OCI-LY7 (cell line): Measurements from ENCODE around the gene IBTK. TPM values are rescaled to one million over a fixed set of nuclear protein-coding genes. Genes with fewer than 3 reads are reported as not detected.

ENCODE experiments used
- BruUV-seq: library from RNA; stranded (reverse); fragments of 400-500 nt; replicated peaks from 2 replicates; lab custom pipeline; 2021; lab: Mats Ljungman, UMichigan
- CTCF ChIA-PET: fragments of 300-600 bp; sonication (Branson Sonifier 250); formaldehyde crosslinking; loops from one replicate; lab custom pipeline; 2022; ENCODE audit warnings: antibody characterized with exemption; ENCODE audit not compliant: unreplicated experiment; lab: Charles Lee
- POLR2A ChIA-PET: fragments of 300-600 bp; sonication (Branson Sonifier 250); formaldehyde crosslinking; loops from one replicate; lab custom pipeline; 2022; ENCODE audit warnings: antibody characterized with exemption; lab: Charles Lee
- DNase-seq: peaks from one replicate; pipeline ENCODE4 v3.0.0-alpha.2; 2015; ENCODE audit warnings: low spot score
- H2AFZ ChIP-seq: fragments of 200-600 bp; sonication (generic), shearing (Covaris generic); 2 replicates; pipeline ENCODE4 v1.6.1; 2014; ENCODE audit warnings: mild to moderate bottlenecking, antibody characterized with exemption, low read length, moderate library complexity
- H3K27ac ChIP-seq: fragments of 200-600 bp; sonication (generic); 2 replicates; pipeline ENCODE4 v1.5.1; 2014; ENCODE audit warnings: mixed run types, low read depth, mild to moderate bottlenecking, moderate library complexity, low read length, inconsistent platforms; ENCODE audit not compliant: poor library complexity, severe bottlenecking
- H3K36me3 ChIP-seq: fragments of 200-600 bp; sonication (generic); 2 replicates; pipeline ENCODE4 v1.6.1; 2014; ENCODE audit warnings: mild to moderate bottlenecking, antibody characterized with exemption, low read length, moderate library complexity, mixed read lengths; ENCODE audit not compliant: insufficient read depth
- H3K4me1 ChIP-seq: fragments of 200-600 bp; sonication (generic); 2 replicates; pipeline ENCODE4 v1.5.1; 2014; ENCODE audit warnings: mild to moderate bottlenecking, low read length; ENCODE audit not compliant: insufficient read depth, poor library complexity, severe bottlenecking
- H3K4me2 ChIP-seq: fragments of 200-600 bp; sonication (generic); 2 replicates; pipeline ENCODE4 v1.6.1; 2014; ENCODE audit warnings: mild to moderate bottlenecking, low read length
- H3K4me3 ChIP-seq: fragments of 200-600 bp; sonication (generic); 2 replicates; pipeline ENCODE4 v1.5.1; 2014; ENCODE audit warnings: mild to moderate bottlenecking, low read depth, low read length; ENCODE audit not compliant: poor library complexity, severe bottlenecking
- H3K79me2 ChIP-seq: fragments of 200-600 bp; sonication (generic); 2 replicates; pipeline ENCODE4 v1.6.1; 2016; ENCODE audit warnings: low read depth, mild to moderate bottlenecking, low read length, moderate library complexity, mixed read lengths; ENCODE audit not compliant: insufficient read depth
- H3K9me2 ChIP-seq: fragments of 200-600 bp; sonication (generic); 2 replicates; pipeline ENCODE4 v1.6.1; 2016; ENCODE audit warnings: mild to moderate bottlenecking, low read length, mixed read lengths; ENCODE audit not compliant: insufficient read depth
- H3K9me3 ChIP-seq: fragments of 200-600 bp; sonication (generic); 2 replicates; pipeline ENCODE4 v1.6.1; 2014; ENCODE audit warnings: mild to moderate bottlenecking, mixed run types, low read length, mixed read lengths
- H4K20me1 ChIP-seq: fragments of 200-600 bp; sonication (generic); 2 replicates; pipeline ENCODE4 v1.6.1; 2014; ENCODE audit warnings: mild to moderate bottlenecking, antibody characterized with exemption, low read length, moderate library complexity, mixed read lengths; ENCODE audit not compliant: insufficient read depth
- EZH2phosphoT487 ChIP-seq: fragments of 200-600 bp; sonication (generic); IDR thresholded peaks from 2 replicates; pipeline ENCODE4 v1.6.1; 2018; ENCODE audit warnings: low read depth, borderline replicate concordance, mild to moderate bottlenecking, mixed run types, antibody characterized with exemption, low read length, moderate library complexity, mixed read lengths
- intact Hi-C: fragments of 100-400 bp; cut with micrococcal nuclease; formaldehyde crosslinking; loops from one replicate; pipeline ENCODE4 v1.10.0; 2022; ENCODE audit not compliant: unreplicated experiment
- total RNA-seq, 2 experiments: library from RNA; depleted of rRNA in 1 of 2; stranded (reverse); fragments of >200 nt in 1 of 2; shearing (Covaris generic) in 1 of 2; gene quantifications; 2 replicates each; pipeline ENCODE4 v1.2.3, GENCODE V29; 2014 to 2022
- TF ChIP-seq, protein P1 (sequence below): fragments of 200-600 bp; sonication (generic); conservative IDR thresholded peaks from 2 replicates; pipeline ENCODE4 v1.5.1; 2014; ENCODE audit warnings: mild to moderate bottlenecking, antibody characterized with exemption, low read length, moderate library complexity, mixed read lengths

IBTK gene
- total RNA-seq, 2 experiments from 2014 or later: 18.6 to 31.0 TPM

- no TSS peak for BruUV-seq
- H3K4me2 ChIP-seq: no peak overlapping the region
- CTCF ChIA-PET: no interaction called here
- no peaks in the 10 kb centered on the region for H3K9me2 ChIP-seq
- DNase-seq: no peak
- no peak for TF ChIP-seq EZH2phosphoT487
- TF ChIP-seq, protein P1, sequence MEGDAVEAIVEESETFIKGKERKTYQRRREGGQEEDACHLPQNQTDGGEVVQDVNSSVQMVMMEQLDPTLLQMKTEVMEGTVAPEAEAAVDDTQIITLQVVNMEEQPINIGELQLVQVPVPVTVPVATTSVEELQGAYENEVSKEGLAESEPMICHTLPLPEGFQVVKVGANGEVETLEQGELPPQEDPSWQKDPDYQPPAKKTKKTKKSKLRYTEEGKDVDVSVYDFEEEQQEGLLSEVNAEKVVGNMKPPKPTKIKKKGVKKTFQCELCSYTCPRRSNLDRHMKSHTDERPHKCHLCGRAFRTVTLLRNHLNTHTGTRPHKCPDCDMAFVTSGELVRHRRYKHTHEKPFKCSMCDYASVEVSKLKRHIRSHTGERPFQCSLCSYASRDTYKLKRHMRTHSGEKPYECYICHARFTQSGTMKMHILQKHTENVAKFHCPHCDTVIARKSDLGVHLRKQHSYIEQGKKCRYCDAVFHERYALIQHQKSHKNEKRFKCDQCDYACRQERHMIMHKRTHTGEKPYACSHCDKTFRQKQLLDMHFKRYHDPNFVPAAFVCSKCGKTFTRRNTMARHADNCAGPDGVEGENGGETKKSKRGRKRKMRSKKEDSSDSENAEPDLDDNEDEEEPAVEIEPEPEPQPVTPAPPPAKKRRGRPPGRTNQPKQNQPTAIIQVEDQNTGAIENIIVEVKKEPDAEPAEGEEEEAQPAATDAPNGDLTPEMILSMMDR: no peak
- H3K4me1 ChIP-seq: no peaks in the 10 kb centered on the region
- POLR2A ChIA-PET: interaction anchor here (0.7 kb wide), 1 partner anchor 14 kb away, joined by 3 read pairs; no protein-coding TSS in a partner anchor
- no peak overlapping the region for H2AFZ ChIP-seq
- H3K36me3 ChIP-seq: peaks cover 79% of the 10 kb centered on the region
- no peak overlapping the region for H3K4me3 ChIP-seq
- intact Hi-C loops: no loop called here
- no peaks in the 10 kb centered on the region; the same call in 1 of the 2 replicates for H4K20me1 ChIP-seq
- no peak overlapping the region for H3K27ac ChIP-seq
- H3K79me2 ChIP-seq: no peaks in the 10 kb centered on the region
- no peaks in the 10 kb centered on the region for H3K9me3 ChIP-seq
Measured at GRCh38 chr6:82183642-82184282, 63.8 kb downstream of the IBTK start.

GRCh38 chr6:82182756-82183155, 64.8 kb downstream of the IBTK start:
- no peak for DNase-seq
- Histone ChIP-seq H3K9me2 (no peaks in the 10 kb centered on the region), H3K4me3 (no peak overlapping the region), H3K4me2 (no peak overlapping the region), H3K4me1 (no peaks in the 10 kb centered on the region), H3K79me2 (no peaks in the 10 kb centered on the region), H4K20me1 (no peaks in the 10 kb centered on the region), H3K27ac (no peak overlapping the region), H3K9me3 (no peaks in the 10 kb centered on the region), H2AFZ (no peak overlapping the region), H3K36me3 (peaks cover 77% of the 10 kb centered on the region)
- BruUV-seq: no TSS peak
- TF ChIP-seq, protein P1: no peak
- no peak for TF ChIP-seq EZH2phosphoT487
- POLR2A ChIA-PET: interaction anchor here (1.1 kb wide), 1 partner anchor 25 kb away, joined by 3 read pairs; no protein-coding TSS in a partner anchor
- intact Hi-C loops: no loop called here
- CTCF ChIA-PET: no interaction called here

DNA sequence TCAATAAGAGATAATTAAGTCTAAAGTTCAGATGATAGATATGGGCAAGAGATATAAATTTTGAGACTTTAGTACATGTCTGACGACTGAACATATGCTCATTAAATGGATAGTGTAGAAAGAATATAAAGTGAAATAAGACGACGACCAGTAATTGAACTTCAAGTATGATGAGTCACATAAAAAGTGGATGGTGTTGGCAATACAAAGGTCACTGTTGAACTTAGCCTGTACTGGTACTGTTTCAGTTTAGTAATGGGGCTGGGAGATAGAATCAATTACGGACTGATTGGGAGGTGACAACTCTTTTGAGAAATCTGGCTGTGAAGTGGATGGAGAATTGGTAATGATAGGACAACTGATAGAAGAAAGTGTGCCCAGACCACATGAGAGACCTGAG, 68.1 kb downstream of the IBTK start:
- no peak overlapping the region for H3K27ac ChIP-seq
- no peaks in the 10 kb centered on the region for H3K79me2 ChIP-seq
- H3K9me2 ChIP-seq: no peaks in the 10 kb centered on the region
- no peak for DNase-seq
- H3K36me3 ChIP-seq: peaks cover 68% of the 10 kb centered on the region
- intact Hi-C loops: no loop called here
- no TSS peak for BruUV-seq
- no peaks in the 10 kb centered on the region for H3K9me3 ChIP-seq
- no peak overlapping the region for H2AFZ ChIP-seq
- TF ChIP-seq EZH2phosphoT487: no peak
- TF ChIP-seq, protein P1: no peak
- H3K4me2 ChIP-seq: no peak overlapping the region
- ChIA-PET POLR2A (no interaction called here), CTCF (no interaction called here)
- H3K4me3 ChIP-seq: no peak overlapping the region
- H3K4me1 ChIP-seq: no peaks in the 10 kb centered on the region
- no peaks in the 10 kb centered on the region for H4K20me1 ChIP-seq
